Pericardium fibroblast (primary cell): Measurements from ENCODE around the gene ST8SIA3. TPM values are rescaled to one million over a fixed set of nuclear protein-coding genes. Genes with fewer than 3 reads are reported as not detected.

Experiments used
- total RNA-seq: library from RNA; depleted of rRNA; stranded (reverse); fragments of >200 nt; gene quantifications from 2 replicates; pipeline ENCODE4 v1.2.3, GENCODE V29; 2015

ST8SIA3 gene, protein sequence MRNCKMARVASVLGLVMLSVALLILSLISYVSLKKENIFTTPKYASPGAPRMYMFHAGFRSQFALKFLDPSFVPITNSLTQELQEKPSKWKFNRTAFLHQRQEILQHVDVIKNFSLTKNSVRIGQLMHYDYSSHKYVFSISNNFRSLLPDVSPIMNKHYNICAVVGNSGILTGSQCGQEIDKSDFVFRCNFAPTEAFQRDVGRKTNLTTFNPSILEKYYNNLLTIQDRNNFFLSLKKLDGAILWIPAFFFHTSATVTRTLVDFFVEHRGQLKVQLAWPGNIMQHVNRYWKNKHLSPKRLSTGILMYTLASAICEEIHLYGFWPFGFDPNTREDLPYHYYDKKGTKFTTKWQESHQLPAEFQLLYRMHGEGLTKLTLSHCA
- not detected in 2 replicates for total RNA-seq

DNA sequence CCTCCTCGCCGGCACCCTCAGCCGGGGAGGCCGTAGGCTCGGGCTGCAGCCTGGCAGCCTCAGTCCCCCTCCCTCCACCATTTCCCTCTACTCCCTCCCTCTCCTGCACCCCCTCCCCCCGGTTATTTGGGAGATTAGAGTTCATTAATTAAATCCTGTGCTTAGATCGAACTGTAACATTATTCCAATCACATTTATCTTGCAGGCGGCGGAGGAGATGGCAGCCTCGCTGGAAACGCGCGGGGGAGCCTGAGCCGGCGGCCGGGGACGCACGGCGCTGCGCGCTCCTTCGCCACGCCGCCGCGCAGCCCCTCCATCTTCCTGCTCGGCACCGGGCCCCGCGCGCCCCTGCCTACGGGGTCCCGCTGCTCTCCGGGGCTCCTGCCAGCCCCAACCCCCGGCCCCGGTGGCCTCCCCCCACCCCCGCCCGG is at the start of gene ST8SIA3:
Gene ST8SIA3 (plus strand): TSS at position 287 of the 431 bp plus-strand sequence. CDS start 290 bp downstream, outside the sequence.

Other genes with a start within 250 kb of the ST8SIA3 start
- not detected in 2 replicates for gene BOD1L2, start 205.5 kb upstream of the ST8SIA3 start, total RNA-seq
- gene ONECUT2, start 82.8 kb downstream of the ST8SIA3 start, total RNA-seq, result not detected in 2 replicates
- gene FECH, start 234.1 kb downstream of the ST8SIA3 start, total RNA-seq, result 22.1 and 39.0 TPM in 2 replicates